ENCODE measurements around the gene RASSF5. TPM values are rescaled to one million over a fixed set of nuclear protein-coding genes. Genes with fewer than 3 reads are reported as not detected.

The RASSF5 gene
- total RNA-seq, 5 donors from 2014 or later (not counting 1 experiment from before 2014, with no cell fraction given) = 174 to 224 (median 204) TPM

GRCh38 chr1:206551296-206551985 is 44.1 kb downstream of the RASSF5 start:
- 96% methylated on average over 8 of the region's 9 CpGs for WGBS (ENCODE audit: insufficient coverage)
- Mint-ChIP-seq H3K9me3 (no peaks in the 10 kb centered on the region), H3K36me3 (no peaks in the 10 kb centered on the region), H3K4me3 (no peak overlapping the region), H3K4me1 (peaks cover 57 to 69% (median 67%) of the 10 kb centered on the region in 3 donors), H3K27me3 (no peaks in the 10 kb centered on the region), H3K27ac (peak overlapping the region; percentile 93 to 96)
- Histone ChIP-seq H3K4me3 (ENCODE audit: control insufficient read depth in 1 of 2, extremely low read depth in 1 of 2, low read length in 1 of 2) (no peak overlapping the region), H3K9me3 (no peaks in the 10 kb centered on the region), H3K36me3 (ENCODE audit: control insufficient read depth in 2 of 2, extremely low read depth in 1 of 2, insufficient read depth in 1 of 2, low read length in 1 of 2) (no peaks in the 10 kb centered on the region), H3K4me1 (ENCODE audit: control insufficient read depth in 1 of 2, extremely low read depth in 1 of 2, insufficient read depth in 2 of 2, low read length in 2 of 2) (peaks cover 39 to 59% of the 10 kb centered on the region in 2 experiments), H3K27me3 (replicated peaks in 1 of 2; ENCODE audit: control insufficient read depth in 2 of 2, extremely low read depth in 1 of 2, insufficient read depth in 2 of 2, low read length in 1 of 2) (no peaks in the 10 kb centered on the region), H3K27ac (ENCODE audit: low read length) (peak overlapping the region; percentile 91)
- ATAC-seq (replicated peaks in 1 of 4) = no peak
- no peak for DNase-seq
- ChIA-PET CTCF (interaction anchor here (0.5 to 3.8 kb wide), 20 partner anchors 9 to 112 kb away, joined by 3 to 65 read pairs (median 4); partner anchors contain the start of gene EIF2D (in 1 of the 2)), POLR2A (interaction anchor here (0.5 to 1.7 kb wide), 12 partner anchors 9 to 1077 kb away, joined by 3 to 13 read pairs (median 4); no protein-coding TSS in a partner anchor)

GRCh38 chr1:206551986-206552326 is 44.6 kb downstream of the RASSF5 start:
- no peaks in the 10 kb centered on the region for H3K9me3 Mint-ChIP-seq
- no peaks in the 10 kb centered on the region for H3K27me3 Mint-ChIP-seq
- ChIA-PET CTCF (interaction anchor here (0.5 to 3.8 kb wide), 20 partner anchors 8 to 112 kb away, joined by 3 to 65 read pairs (median 4); partner anchors contain the start of gene EIF2D (in 1 of the 2)), POLR2A (interaction anchor here (0.6 to 1.7 kb wide), 10 partner anchors 8 to 1077 kb away, joined by 3 to 13 read pairs (median 4); no protein-coding TSS in a partner anchor)
- peak; percentile 83 to 93 (median 89) for ATAC-seq (replicated peaks in 1 of 4)
- H3K4me1 Mint-ChIP-seq = peaks cover 60 to 71% (median 71%) of the 10 kb centered on the region in 3 donors
- Histone ChIP-seq H3K27me3 (replicated peaks in 1 of 2; ENCODE audit: control insufficient read depth in 2 of 2, extremely low read depth in 1 of 2, insufficient read depth in 2 of 2, low read length in 1 of 2) (no peaks in the 10 kb centered on the region), H3K9me3 (no peaks in the 10 kb centered on the region), H3K27ac (ENCODE audit: low read length) (peak overlapping the region; percentile 91), H3K4me3 (ENCODE audit: control insufficient read depth in 1 of 2, extremely low read depth in 1 of 2, low read length in 1 of 2) (no peak overlapping the region), H3K4me1 (ENCODE audit: control insufficient read depth in 1 of 2, extremely low read depth in 1 of 2, insufficient read depth in 2 of 2, low read length in 2 of 2) (peaks cover 39 to 63% of the 10 kb centered on the region in 2 experiments), H3K36me3 (ENCODE audit: control insufficient read depth in 2 of 2, extremely low read depth in 1 of 2, insufficient read depth in 1 of 2, low read length in 1 of 2) (no peaks in the 10 kb centered on the region)
- DNase-seq = peak in 34 of 35 experiments; percentile 55 to 92 (median 79)
- WGBS (ENCODE audit: insufficient coverage) = 0% methylated on average over 1 of the region's 3 CpGs
- no peaks in the 10 kb centered on the region for H3K36me3 Mint-ChIP-seq
- H3K27ac Mint-ChIP-seq = peak overlapping the region; percentile 93 to 96
- peak overlapping the region; percentile 42 to 61 (median 44) for H3K4me3 Mint-ChIP-seq

- CTCF ChIA-PET = interaction anchor here (0.5 to 3.8 kb wide), 15 partner anchors 8 to 191 kb away, joined by 3 to 53 read pairs (median 5); partner anchors contain the start of gene EIF2D (in 1 of the 2)
- 75% methylated on average over 2 of the region's 3 CpGs for WGBS (ENCODE audit: insufficient coverage)
- DNase-seq = no peak
These were observed 46.9 kb downstream of the RASSF5 start for GRCh38 chr1:206554211-206554610.

GRCh38 chr1:206554701-206555472 is 47.6 kb downstream of the RASSF5 start:
- Histone ChIP-seq H3K27ac (ENCODE audit: low read length) (peak overlapping the region; percentile 56), H3K4me3 (ENCODE audit: control insufficient read depth in 1 of 2, extremely low read depth in 1 of 2, low read length in 1 of 2) (no peak overlapping the region), H3K27me3 (replicated peaks in 1 of 2; ENCODE audit: control insufficient read depth in 2 of 2, extremely low read depth in 1 of 2, insufficient read depth in 2 of 2, low read length in 1 of 2) (no peaks in the 10 kb centered on the region), H3K9me3 (no peaks in the 10 kb centered on the region), H3K4me1 (ENCODE audit: control insufficient read depth in 1 of 2, extremely low read depth in 1 of 2, insufficient read depth in 2 of 2, low read length in 2 of 2) (peaks cover 45 to 70% of the 10 kb centered on the region in 2 experiments), H3K36me3 (ENCODE audit: control insufficient read depth in 2 of 2, extremely low read depth in 1 of 2, insufficient read depth in 1 of 2, low read length in 1 of 2) (peaks cover under 1% of the 10 kb centered on the region in 2 donors)
- ATAC-seq (replicated peaks in 1 of 4) = no peak
- WGBS (ENCODE audit: insufficient coverage) = 78% methylated on average over 1 of the region's 1 CpG
- H3K4me3 Mint-ChIP-seq = peak overlapping the region; percentile 88 to 97 (median 96)
- H3K36me3 Mint-ChIP-seq = peaks cover 15% of the 10 kb centered on the region
- peaks cover 65 to 79% (median 74%) of the 10 kb centered on the region in 3 donors for H3K4me1 Mint-ChIP-seq
- ChIA-PET CTCF (interaction anchor here (0.5 to 4.5 kb wide), 20 partner anchors 8 to 191 kb away, joined by 3 to 53 read pairs (median 4); partner anchors contain the start of genes EIF2D (in 1 of the 2) and RASSF5 (in 1 of the 2)), POLR2A (interaction anchor here (0.6 to 2.0 kb wide), 7 partner anchors 9 to 805 kb away, joined by 3 to 9 read pairs (median 4); no protein-coding TSS in a partner anchor)
- no peaks in the 10 kb centered on the region for H3K27me3 Mint-ChIP-seq
- no peaks in the 10 kb centered on the region for H3K9me3 Mint-ChIP-seq
- no peak for DNase-seq
- peak overlapping the region; percentile 88 to 93 for H3K27ac Mint-ChIP-seq

More at GRCh38 chr1:206554211-206554610, 46.9 kb downstream of the RASSF5 start:
- POLR2A ChIA-PET = interaction anchor here (0.6 to 2.0 kb wide), 3 partner anchors 24 to 118 kb away, joined by 3 to 9 read pairs (median 7); no protein-coding TSS in a partner anchor
- H3K9me3 ChIP-seq = no peaks in the 10 kb centered on the region
- peak overlapping the region; percentile 56 for H3K27ac ChIP-seq (ENCODE audit: low read length)
- H3K4me3 Mint-ChIP-seq = no peak overlapping the region
- H3K36me3 ChIP-seq (ENCODE audit: control insufficient read depth in 2 of 2, extremely low read depth in 1 of 2, insufficient read depth in 1 of 2, low read length in 1 of 2) = no peaks in the 10 kb centered on the region
- peaks cover 39 to 63% of the 10 kb centered on the region in 2 experiments for H3K4me1 ChIP-seq (ENCODE audit: control insufficient read depth in 1 of 2, extremely low read depth in 1 of 2, insufficient read depth in 2 of 2, low read length in 2 of 2)
- peaks cover 9% of the 10 kb centered on the region for H3K36me3 Mint-ChIP-seq
- H3K27me3 ChIP-seq (replicated peaks in 1 of 2; ENCODE audit: control insufficient read depth in 2 of 2, extremely low read depth in 1 of 2, insufficient read depth in 2 of 2, low read length in 1 of 2) = no peaks in the 10 kb centered on the region
- H3K27ac Mint-ChIP-seq = peak overlapping the region; percentile 88 to 93
- no peaks in the 10 kb centered on the region for H3K9me3 Mint-ChIP-seq
- no peaks in the 10 kb centered on the region for H3K27me3 Mint-ChIP-seq
- H3K4me1 Mint-ChIP-seq = peaks cover 60 to 73% (median 70%) of the 10 kb centered on the region in 3 donors
- H3K4me3 ChIP-seq (ENCODE audit: control insufficient read depth in 1 of 2, extremely low read depth in 1 of 2, low read length in 1 of 2) = no peak overlapping the region
- no peak for ATAC-seq (replicated peaks in 1 of 4)

- no peaks in the 10 kb centered on the region for H3K9me3 Mint-ChIP-seq
- H3K27ac Mint-ChIP-seq = peak overlapping the region; percentile 88 to 93
- no peaks in the 10 kb centered on the region for H3K27me3 Mint-ChIP-seq
- peaks cover 71 to 78% (median 75%) of the 10 kb centered on the region in 3 donors for H3K4me1 Mint-ChIP-seq
- H3K27ac ChIP-seq (ENCODE audit: low read length) = peak overlapping the region; percentile 56
- ChIA-PET CTCF (interaction anchor here (0.7 to 4.5 kb wide), 14 partner anchors 10 to 57 kb away, joined by 3 to 51 read pairs (median 6); partner anchors contain the start of genes EIF2D (in 1 of the 2) and RASSF5 (in 1 of the 2)), POLR2A (interaction anchor here (0.6 to 2.0 kb wide), 7 partner anchors 10 to 806 kb away, joined by 3 to 9 read pairs (median 4); no protein-coding TSS in a partner anchor)
- peak overlapping the region; percentile 4 to 100 for H3K4me3 ChIP-seq (ENCODE audit: control insufficient read depth in 1 of 2, extremely low read depth in 1 of 2, low read length in 1 of 2)
- DNase-seq = peak in 9 of 35 experiments; percentile 18 to 73 (median 28)
- H3K4me3 Mint-ChIP-seq = peak overlapping the region; percentile 88 to 97 (median 96)
- H3K36me3 Mint-ChIP-seq = peaks cover 21% of the 10 kb centered on the region
- 10% methylated on average over 7 of the region's 10 CpGs for WGBS (ENCODE audit: insufficient coverage)
- peaks cover 4 to 7% of the 10 kb centered on the region in 2 donors for H3K36me3 ChIP-seq (ENCODE audit: control insufficient read depth in 2 of 2, extremely low read depth in 1 of 2, insufficient read depth in 1 of 2, low read length in 1 of 2)
- H3K4me1 ChIP-seq (ENCODE audit: control insufficient read depth in 1 of 2, extremely low read depth in 1 of 2, insufficient read depth in 2 of 2, low read length in 2 of 2) = peaks cover 51 to 75% of the 10 kb centered on the region in 2 experiments
- no peak for ATAC-seq (replicated peaks in 1 of 4)
- H3K27me3 ChIP-seq (replicated peaks in 1 of 2; ENCODE audit: control insufficient read depth in 2 of 2, extremely low read depth in 1 of 2, insufficient read depth in 2 of 2, low read length in 1 of 2) = no peaks in the 10 kb centered on the region
- no peaks in the 10 kb centered on the region for H3K9me3 ChIP-seq
These were observed 48.2 kb downstream of the RASSF5 start for GRCh38 chr1:206555473-206555935.

All from T-cell (primary cell).